HG02610 (cell line): Measurements from ENCODE around the gene ITGB3.

Experiments
- ATAC-seq: cut with Tn5 transposase; IDR thresholded peaks from one replicate; pipeline ENCODE4 v1.9.1; 2021; ENCODE audit warnings: mild to moderate bottlenecking, moderate library complexity; ENCODE audit not compliant: unreplicated experiment

ITGB3 gene

GRCh38 chr17:47274319-47275069 is 20.9 kb downstream of the ITGB3 start:
- no peak for ATAC-seq

DNA sequence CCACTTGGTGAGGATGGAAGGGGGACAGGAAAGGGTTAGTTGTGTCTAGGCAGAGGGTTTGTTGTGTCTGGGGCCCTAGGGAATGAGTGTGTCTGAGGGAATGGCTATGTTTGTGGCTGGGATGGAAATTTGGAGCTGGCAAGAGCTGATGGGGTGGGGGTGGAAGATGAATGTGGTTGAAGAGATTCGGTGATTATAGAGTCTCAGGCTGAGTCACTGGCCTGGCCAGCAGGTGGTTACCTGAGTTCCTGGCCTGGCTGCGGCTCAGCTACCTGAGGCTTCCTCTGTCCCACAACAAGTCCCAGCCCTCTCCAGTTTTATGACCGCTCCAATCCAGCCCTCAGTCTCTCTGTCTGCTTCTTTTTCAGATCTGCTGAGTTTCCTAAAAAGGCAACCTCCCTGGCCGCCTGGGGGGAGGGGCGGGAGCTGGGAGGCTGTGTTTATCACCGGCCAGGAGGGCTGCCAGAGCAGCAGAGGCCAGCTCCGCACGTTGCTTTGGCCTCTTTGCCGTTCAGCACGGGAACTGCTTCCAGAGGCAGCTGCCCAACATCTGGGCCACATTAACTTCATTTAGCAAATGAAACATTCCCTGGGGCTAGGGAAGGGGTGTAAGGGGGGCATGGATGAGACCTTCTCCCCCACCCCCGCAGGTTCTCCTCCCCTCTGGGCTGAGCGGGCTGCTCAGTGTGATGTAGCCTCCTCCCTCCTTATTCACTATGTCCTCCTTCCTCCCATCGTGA is 21.8 kb downstream of the ITGB3 start:
- no peak for ATAC-seq

GRCh38 chr17:47276444-47276843 is 22.8 kb downstream of the ITGB3 start:
- ATAC-seq = no peak

DNA sequence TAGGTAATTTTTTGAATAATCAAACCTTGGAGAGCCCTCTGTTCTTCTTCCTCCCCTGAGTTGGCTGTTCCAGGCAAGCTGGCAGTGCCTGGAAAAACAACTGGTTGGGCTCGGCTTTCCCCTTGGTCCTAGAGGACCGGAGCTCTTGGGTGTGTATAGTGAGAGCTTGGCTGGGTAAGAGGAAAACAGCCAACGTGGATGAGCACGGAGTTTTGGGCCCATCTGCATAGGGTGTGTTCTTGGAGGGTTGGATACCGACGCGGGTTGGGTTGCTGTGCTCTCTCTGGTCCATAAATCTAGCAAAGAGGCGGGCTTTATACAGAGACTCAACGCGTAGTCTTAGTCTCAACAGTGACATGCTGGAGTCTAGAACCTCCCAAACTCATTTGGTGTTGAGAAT is 23.2 kb downstream of the ITGB3 start:
- ATAC-seq = no peak

- no peak for ATAC-seq
These were observed 24.3 kb downstream of the ITGB3 start for GRCh38 chr17:47277921-47278320.

DNA sequence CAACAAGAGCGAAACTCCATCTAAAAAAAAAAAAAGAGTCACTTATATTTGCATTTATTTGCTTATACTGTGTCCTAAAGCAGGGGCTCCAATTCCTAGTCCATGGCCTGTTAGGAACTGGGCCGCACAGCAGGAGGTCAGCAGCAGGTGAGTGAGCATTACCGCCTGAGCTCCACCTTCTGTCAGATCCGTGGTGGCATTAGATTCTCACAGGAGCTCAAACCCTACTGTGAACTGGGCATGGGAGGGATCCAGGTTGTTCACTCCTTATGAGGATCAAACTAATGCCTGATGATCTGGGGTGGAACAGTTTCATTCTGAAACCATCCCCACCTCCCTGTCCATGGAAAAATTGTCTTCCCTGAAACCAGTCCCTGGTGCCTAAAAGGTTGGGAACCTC is 24.9 kb downstream of the ITGB3 start:
- no peak for ATAC-seq

DNA sequence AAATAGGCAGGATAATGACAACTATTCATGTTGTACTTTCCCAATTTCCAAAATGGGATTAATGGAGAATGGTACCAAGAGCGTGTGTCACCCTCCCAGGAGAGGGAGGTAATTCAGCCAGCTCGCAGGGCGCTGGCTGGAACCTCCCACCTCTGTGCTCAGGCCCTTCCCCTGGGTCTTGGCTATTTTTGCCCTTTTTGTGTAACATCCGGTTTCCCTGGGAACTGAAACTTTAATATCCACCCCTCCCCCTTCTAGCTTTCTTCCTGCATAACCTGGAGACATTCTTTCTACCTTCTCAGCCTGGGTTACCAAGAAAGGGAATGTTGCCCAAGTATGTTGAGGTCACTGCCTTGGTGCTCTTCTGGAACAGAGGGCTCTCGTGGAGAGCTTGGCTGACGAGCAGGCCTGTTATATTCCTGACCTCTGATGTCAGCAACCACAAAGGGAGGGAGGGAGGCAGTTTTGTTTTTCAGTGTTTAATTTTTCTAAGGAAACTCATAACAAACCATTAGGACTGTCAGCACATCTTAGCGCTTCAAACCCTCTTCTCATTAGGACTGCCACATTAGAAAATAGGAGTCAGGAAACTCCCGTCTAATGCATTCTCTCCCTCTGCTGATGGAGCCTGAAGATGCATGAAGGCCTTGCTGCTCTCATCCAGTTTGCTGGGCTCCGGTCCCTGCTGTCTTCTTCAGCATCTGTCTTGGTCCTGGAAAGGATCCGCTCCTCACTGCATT is 25.6 kb downstream of the ITGB3 start:
- peak; percentile 78 for ATAC-seq

DNA sequence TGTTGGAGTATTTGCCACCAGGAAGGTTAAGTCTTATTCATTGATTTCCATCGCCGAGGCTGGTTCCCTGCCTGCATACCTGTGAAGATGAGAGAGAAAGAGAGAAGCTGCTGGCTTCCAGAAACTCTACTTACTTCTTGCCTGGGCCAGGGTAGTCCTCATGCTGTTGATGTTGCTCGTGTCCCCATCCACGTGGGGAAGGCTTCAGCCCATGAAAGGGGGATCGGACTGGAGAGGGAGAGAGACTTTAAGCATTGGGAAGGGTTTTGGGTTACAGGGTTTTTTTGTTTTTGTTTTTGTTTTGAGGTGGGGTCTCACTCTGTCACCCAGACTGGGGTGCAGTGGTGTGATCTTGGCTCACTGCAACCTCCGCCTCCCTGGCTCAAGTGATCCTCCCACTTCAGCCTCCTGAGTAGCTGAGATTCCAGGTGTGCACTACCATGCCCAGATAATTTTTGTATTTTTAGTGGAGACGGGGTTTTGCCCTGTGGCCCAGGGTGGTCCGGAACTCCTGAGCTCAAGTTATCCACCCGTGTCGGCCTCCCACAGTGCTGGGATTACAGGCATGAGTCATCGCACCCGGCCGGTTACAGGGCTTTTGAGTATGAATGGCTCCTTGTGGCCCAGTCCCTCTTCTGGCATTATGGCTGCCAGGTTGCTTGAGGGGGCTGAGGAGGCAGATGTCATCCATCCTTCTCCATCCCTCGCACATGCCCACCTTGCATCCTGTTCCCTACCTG is 26.6 kb downstream of the ITGB3 start:
- ATAC-seq = no peak

- no peak for ATAC-seq
These were observed 27.6 kb downstream of the ITGB3 start for GRCh38 chr17:47281216-47281615.

DNA sequence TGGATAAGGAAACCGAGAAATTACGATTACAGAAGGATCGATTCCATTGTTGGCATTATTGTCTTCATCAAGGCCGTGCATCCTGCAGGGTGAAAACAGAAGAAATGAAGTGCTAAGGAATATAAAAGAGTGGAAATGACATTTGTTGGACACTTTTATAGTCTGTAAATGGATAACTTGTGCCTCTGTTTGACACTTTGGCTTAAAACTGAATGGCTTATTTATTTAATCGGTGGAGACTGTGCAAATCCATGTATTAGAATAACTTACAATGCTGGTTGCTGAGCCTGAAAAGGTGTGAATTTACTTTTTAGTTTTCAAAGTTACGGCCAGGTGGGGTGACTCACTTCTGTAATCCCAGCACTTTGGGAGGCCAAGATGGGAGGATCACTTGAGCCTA is 31.4 kb downstream of the ITGB3 start:
- ATAC-seq = no peak

DNA sequence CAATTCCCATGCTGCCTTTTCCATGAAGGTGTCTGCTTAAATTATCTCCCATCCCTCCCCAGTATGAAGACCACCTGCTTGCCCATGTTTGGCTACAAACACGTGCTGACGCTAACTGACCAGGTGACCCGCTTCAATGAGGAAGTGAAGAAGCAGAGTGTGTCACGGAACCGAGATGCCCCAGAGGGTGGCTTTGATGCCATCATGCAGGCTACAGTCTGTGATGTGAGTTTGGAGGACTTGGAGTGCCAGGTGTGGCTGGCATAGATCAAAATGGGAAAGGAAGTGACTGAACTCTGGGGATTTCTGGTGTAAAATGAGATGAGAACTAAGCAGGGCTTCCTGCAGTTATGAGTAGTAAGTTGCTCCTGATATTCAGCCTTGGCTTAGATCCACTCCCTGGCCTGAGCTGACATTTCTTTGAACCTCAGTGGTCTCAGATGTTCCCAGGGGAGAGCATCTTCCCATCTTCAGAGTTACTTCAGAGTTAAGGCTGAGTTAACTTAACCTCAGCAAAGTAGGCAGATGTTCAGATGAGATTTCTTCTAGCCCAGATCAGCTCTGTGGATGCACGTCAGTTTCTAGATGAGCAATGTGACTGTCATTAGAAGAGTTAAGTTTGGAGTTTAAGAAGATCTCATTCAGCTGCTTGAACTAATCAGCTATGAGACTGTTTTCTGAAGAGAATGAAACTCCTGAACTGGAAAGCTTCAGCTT is 32.7 kb downstream of the ITGB3 start:
- ATAC-seq = peak; percentile 92

DNA sequence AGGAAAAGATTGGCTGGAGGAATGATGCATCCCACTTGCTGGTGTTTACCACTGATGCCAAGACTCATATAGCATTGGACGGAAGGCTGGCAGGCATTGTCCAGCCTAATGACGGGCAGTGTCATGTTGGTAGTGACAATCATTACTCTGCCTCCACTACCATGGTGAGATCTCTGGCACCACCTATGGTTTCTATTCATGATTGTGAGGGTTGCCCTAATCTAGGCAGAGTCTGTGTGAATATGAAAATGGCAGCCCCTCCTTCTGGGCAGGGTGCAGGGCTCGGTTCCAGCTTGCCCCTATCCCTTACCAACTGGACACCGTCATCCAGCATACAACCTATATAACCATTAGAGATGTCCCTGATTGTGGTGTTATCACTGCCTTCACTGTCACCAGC is 33.4 kb downstream of the ITGB3 start:
- no peak for ATAC-seq

DNA sequence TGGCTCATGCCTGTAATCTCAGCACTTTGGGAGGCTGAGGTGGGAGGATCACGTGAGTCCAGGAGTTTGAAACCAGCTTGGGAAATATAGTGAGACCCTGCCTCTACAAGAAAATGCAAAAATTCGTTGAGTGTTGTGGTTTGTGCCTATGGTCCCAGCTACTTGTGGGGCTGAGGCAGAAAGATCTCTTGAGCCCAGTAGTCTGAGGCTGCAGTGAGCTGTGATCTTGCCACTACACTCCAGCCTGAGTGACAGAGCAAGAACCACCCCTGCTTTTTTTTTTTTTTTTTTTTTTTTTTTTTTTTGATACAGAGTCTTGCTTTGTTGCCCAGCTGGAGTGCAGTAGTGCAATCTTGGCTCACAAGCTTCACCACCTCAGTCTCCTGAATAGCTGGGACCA is 34.0 kb downstream of the ITGB3 start:
- no peak for ATAC-seq

DNA sequence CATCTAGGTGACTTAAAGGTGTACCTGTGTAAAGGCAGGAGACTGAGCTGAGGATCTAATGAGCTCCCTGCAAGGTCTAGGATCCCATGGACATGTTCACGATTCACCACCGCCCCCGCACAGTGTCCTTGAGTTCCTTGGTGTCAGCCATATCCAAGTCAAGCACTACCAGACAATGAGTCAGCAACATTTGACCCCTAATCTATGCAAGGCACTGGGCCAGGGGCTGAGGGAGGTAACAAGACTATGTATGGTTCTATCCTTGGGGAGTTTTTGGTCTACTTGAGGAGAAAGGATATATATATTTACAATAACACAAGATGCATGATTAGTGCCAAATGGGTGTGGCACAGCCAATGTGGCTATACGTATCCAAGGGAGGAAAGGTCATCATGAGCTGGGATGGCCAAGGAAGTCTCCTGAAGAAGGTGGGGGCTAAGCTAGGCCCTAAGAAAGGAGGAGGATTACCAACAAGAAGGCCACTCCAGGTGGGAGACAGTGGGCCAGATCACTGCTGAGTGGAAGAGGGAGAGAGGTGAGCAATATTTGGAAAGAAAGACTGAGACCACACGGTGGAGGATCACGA is 35.0 kb downstream of the ITGB3 start:
- no peak for ATAC-seq

GRCh38 chr17:47289302-47289701 is 35.7 kb downstream of the ITGB3 start:
- no peak for ATAC-seq

GRCh38 chr17:47290870-47291241 is 37.2 kb downstream of the ITGB3 start:
- no peak for ATAC-seq

DNA sequence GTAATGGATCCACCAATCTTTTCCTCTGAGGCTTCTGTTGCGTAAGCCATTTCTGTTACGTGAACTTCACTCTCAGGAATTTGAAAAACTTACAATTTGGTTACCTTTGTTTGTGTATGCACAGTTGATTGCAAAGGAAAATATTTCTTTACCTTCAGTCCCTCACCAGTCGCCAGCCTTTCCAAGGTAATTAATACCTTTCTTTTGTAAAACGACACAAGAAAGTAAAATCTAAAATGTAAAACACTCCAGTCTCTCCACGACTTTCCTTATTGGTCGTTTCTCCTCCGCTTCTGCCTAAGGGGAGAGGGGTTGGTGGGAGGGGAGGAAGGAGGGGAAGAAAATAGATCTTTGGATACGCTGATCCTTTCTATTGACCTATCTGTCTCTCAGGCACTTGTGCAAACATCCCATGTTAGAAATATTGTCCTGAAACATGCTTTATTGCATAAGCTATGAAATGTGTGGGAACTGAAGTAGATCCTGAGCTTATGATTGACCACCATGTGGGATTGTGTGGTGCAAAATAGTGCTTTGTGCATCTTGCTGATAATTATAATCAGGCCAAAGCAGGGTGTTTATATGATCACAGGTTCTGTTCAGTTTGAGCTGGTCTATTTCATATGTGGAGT is 37.7 kb downstream of the ITGB3 start:
- no peak for ATAC-seq

GRCh38 chr17:47292206-47292605 is 38.6 kb downstream of the ITGB3 start:
- ATAC-seq = no peak

GRCh38 chr17:47295037-47295873 is 41.6 kb downstream of the ITGB3 start:
- no peak for ATAC-seq
